ENCODE results near the gene GDF11. TPM values are rescaled to one million over a fixed set of nuclear protein-coding genes. Genes with fewer than 3 reads are reported as not detected.

GDF11 gene
- total RNA-seq, 2 experiments from 2014 or later, result 4.4 to 6.6 TPM

- Histone ChIP-seq H3K36me3 (ENCODE audit: insufficient read depth, low read length) (no peaks in the 10 kb centered on the region), H3K4me1 (ENCODE audit: insufficient read depth, low read length) (no peaks in the 10 kb centered on the region), H3K27me3 (ENCODE audit: control insufficient read depth in 1 of 2, insufficient read depth in 2 of 2, low read length in 2 of 2) (peaks cover 0 to 3% of the 10 kb centered on the region in 2 experiments), H3K27ac (ENCODE audit: low read depth in 1 of 2, low read length in 2 of 2) (no peak overlapping the region), H3K9me3 (ENCODE audit: control insufficient read depth in 1 of 2, insufficient read depth in 1 of 2, low read length in 2 of 2) (no peaks in the 10 kb centered on the region), H3K4me3 (ENCODE audit: low read length) (no peak overlapping the region)
- no peak overlapping the region for H3K27ac Mint-ChIP-seq
- no peaks in the 10 kb centered on the region for H3K27me3 Mint-ChIP-seq
- no peak for ATAC-seq (ENCODE audit: poor library complexity)
- no peaks in the 10 kb centered on the region for H3K4me1 Mint-ChIP-seq (ENCODE audit: low read depth)
- no peak for TF ChIP-seq CTCF (IDR thresholded peaks at IDR 0.05)
- intact Hi-C loops (cut with DNase I, micrococcal nuclease), result no loop called here
- ChIA-PET POLR2A (no interaction called here), CTCF (no interaction called here)
- no peaks in the 10 kb centered on the region for H3K9me3 Mint-ChIP-seq
- no peak overlapping the region for H3K4me3 Mint-ChIP-seq
- H3K36me3 Mint-ChIP-seq (ENCODE audit: low read depth), result no peaks in the 10 kb centered on the region
- no peak for DNase-seq
Observed at GRCh38 chr12:55696796-55697462, 46.0 kb upstream of the GDF11 start.

GRCh38 chr12:55697686-55698085 is 45.2 kb upstream of the GDF11 start:
- intact Hi-C loops (cut with DNase I, micrococcal nuclease), result no loop called here

DNA sequence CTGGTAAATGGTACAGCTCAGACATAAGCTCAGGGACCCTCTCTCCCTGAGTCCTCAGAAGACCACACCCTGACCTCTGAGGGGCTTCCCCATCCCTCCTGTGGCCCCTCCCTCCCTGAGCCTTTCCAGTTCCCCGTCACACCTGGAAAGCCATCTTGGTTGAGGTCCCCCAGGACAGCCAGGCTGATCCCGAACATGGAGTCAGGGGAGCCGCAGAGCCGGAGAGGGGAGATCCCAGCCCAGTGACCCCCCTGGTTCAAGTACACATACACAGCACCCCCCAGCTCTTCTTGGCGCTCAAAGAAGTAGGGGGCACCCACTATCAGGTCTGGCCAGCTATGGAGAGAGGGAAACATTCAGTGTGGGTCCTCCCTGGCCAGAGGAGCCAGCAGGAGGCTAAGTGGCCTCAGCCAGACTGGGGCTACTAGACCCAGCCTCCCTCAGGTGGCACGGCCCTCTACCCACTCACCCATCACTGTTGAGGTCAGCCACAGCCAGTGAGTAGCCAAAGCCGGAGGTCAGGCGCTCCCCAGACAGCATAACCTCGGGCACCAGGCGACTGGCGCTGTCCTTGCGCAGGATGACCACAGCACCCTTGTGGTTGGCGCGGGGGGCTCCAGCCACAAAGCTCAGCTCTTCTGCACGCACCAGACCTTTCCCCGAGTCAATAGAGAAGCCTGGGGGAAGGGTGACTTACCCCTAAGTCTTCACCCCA is 44.5 kb upstream of the GDF11 start:
- intact Hi-C loops (cut with DNase I, micrococcal nuclease), result no loop called here
- no peak for TF ChIP-seq CTCF (IDR thresholded peaks at IDR 0.05)
- H3K4me1 ChIP-seq (ENCODE audit: insufficient read depth, low read length), result no peaks in the 10 kb centered on the region
- ChIA-PET POLR2A (no interaction called here), CTCF (no interaction called here)
- Mint-ChIP-seq H3K9me3 (no peaks in the 10 kb centered on the region), H3K4me3 (no peak overlapping the region), H3K27me3 (no peaks in the 10 kb centered on the region), H3K4me1 (ENCODE audit: low read depth) (no peaks in the 10 kb centered on the region), H3K27ac (no peak overlapping the region), H3K36me3 (ENCODE audit: low read depth) (no peaks in the 10 kb centered on the region)
- ATAC-seq (ENCODE audit: poor library complexity), result no peak
- H3K9me3 ChIP-seq (ENCODE audit: control insufficient read depth in 1 of 2, insufficient read depth in 1 of 2, low read length in 2 of 2), result no peaks in the 10 kb centered on the region
- H3K27me3 ChIP-seq (ENCODE audit: control insufficient read depth in 1 of 2, insufficient read depth in 2 of 2, low read length in 2 of 2), result peaks cover 0 to 3% of the 10 kb centered on the region in 2 experiments
- DNase-seq, result no peak
- no peaks in the 10 kb centered on the region for H3K36me3 ChIP-seq (ENCODE audit: insufficient read depth, low read length)
- H3K4me3 ChIP-seq (ENCODE audit: low read length), result no peak overlapping the region
- H3K27ac ChIP-seq (ENCODE audit: low read depth in 1 of 2, low read length in 2 of 2), result no peak overlapping the region

More at GRCh38 chr12:55697686-55698085, 45.2 kb upstream of the GDF11 start:
- Histone ChIP-seq H3K4me1 (ENCODE audit: insufficient read depth, low read length) (no peaks in the 10 kb centered on the region), H3K36me3 (ENCODE audit: insufficient read depth, low read length) (no peaks in the 10 kb centered on the region), H3K27ac (ENCODE audit: low read depth in 1 of 2, low read length in 2 of 2) (no peak overlapping the region), H3K4me3 (ENCODE audit: low read length) (no peak overlapping the region), H3K9me3 (ENCODE audit: control insufficient read depth in 1 of 2, insufficient read depth in 1 of 2, low read length in 2 of 2) (no peaks in the 10 kb centered on the region), H3K27me3 (ENCODE audit: control insufficient read depth in 1 of 2, insufficient read depth in 2 of 2, low read length in 2 of 2) (peaks cover 0 to 3% of the 10 kb centered on the region in 2 experiments)
- H3K4me1 Mint-ChIP-seq (ENCODE audit: low read depth), result no peaks in the 10 kb centered on the region
- CTCF ChIA-PET, result no interaction called here
- H3K27ac Mint-ChIP-seq, result no peak overlapping the region
- POLR2A ChIA-PET, result no interaction called here
- no peaks in the 10 kb centered on the region for H3K27me3 Mint-ChIP-seq
- H3K36me3 Mint-ChIP-seq (ENCODE audit: low read depth), result no peaks in the 10 kb centered on the region
- no peak for DNase-seq
- H3K9me3 Mint-ChIP-seq, result no peaks in the 10 kb centered on the region
- no peak overlapping the region for H3K4me3 Mint-ChIP-seq
- no peak for ATAC-seq (ENCODE audit: poor library complexity)
- TF ChIP-seq CTCF (IDR thresholded peaks at IDR 0.05), result no peak

Measured in CD4-positive, alpha-beta T cell (primary cell).